ENCODE results near the gene RNF121. TPM values are rescaled to one million over a fixed set of nuclear protein-coding genes. Genes with fewer than 3 reads are reported as not detected.

The RNF121 gene
- 61.6 and 108 TPM in 2 replicates for total RNA-seq

DNA sequence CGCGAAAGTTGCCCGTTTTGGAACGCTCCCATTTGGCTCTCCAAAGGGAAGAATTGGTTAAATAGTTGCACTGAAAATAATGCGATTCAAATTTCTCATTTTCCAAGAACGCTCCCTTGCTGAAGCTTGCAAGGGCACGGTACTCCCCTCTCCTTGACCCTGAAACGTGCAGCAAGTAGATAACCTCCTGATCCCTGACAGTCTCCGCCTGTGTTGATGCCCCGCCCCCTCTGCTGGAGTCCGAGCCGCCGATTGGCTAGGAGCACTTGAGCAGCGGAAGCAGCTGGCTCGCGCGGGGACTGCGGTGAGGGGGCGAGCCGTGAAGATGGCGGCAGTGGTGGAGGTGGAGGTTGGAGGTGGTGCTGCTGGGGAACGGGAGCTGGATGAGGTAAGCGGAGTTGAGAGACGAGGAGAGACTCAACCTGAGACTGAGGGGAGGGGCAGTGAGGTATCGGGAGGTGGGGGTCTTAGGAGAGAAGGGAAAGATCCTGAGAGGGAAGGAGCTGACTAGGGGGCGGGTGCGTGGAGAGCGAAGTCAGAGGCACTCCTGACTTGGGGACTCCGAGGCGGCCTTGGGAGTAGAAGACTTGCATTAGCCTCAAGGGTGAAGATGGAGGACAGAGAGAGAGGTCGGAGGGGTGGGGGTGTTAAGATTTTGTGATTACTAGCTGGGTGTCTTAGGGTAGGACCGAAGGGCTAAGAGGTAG lies at the start of gene RNF121:
RNF121 (plus strand) TSS at position 310 of the 707 bp plus-strand sequence; CDS start at position 326, 16 bp downstream.

DNA sequence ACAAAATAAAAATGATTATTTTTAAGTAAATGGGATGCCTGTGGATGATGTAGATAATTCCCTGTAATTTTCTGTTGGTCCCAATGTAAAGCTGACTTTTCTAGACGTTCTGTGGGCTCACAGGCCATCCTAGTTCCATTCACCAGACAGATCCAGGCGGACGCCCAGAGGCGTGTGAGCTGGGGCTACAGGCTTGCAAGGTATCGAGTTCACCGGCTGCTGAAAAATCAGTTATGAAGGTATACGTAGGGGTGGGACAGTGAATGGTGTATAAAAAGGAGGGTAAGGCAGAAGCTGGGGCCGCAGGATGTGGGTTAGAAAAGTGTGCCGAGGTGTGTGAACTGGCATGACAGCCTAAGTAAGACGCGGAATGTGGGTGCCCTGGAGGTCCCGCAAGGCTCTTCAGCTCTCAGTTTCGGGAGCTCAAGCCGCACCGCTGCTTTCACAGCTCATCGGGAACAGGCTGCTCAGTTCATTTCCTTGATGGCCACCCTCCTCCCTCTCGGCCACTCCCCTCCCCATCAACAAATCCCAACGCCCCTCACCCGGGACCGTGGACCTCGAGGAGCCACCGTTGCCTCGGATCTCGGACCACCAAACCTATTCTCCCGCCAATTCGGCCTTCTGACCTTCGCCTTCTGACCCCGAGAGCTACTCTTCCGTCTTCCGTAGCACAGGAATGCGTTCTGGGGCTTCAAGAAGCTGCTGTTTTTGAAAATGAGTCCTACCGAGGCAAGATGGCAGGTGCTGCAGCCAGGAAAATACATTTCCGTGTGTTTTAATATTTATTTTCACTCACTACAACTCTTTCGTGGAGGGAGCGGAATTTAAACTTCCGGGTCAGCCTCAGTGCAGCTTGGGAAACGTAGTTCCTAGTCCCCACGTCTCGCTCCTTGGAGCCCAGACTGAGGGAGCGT lies 768 bp upstream of the RNF121 start, which contains the start of gene XNDC1N:
XNDC1N (minus strand) TSS at position 775 of the 917 bp plus-strand sequence. CDS start 5,241 bp downstream, outside the sequence.

DNA sequence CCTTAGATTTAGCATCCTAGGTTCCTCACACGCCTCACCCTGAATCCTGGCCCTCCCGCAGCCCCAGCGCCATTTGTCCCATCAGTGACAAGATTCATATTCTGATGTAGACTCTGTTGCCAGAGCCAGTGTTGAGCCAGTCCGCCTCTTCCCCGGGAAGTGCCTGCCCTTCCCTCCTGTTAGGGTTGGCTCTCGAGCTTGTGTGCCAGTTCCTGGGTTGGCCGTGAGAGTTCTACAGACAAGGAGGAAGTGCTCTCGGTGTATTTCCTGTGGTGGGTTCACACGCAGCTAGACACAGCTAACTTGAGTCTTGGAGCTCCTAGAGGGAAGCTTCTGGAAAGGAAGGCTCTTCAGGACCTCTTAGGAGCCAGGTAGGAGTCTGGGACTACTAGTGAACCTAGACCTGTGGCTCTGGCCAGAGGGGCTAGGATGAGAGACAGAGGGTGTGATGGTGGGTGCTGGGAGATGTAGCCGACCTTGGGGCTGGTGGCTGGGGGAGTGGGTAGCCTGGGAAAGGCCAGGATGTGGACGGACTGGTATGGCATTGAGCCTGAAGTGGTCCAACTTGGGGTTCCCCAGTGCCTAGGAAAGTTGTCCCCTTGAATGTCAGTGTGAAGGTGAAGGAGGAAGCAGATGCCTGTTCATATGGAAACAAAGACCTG lies 69.9 kb downstream of the RNF121 start, which contains the start of gene IL18BP:
IL18BP (plus strand) TSS at position 261 of the 662 bp plus-strand sequence. CDS start 1,076 bp downstream, outside the sequence.

Other genes starting within 250 kb of the RNF121 start
- gene DEFB108B, start 95.8 kb upstream of the RNF121 start, total RNA-seq: not detected in 2 replicates
- not detected in 2 replicates for gene DEFB131B, start 50.6 kb upstream of the RNF121 start, total RNA-seq
- gene XNDC1N, start 452 bp upstream of the RNF121 start, total RNA-seq: 5.8 and 7.1 TPM in 2 replicates
- 4.9 and 5.6 TPM in 2 replicates for gene IL18BP, start 69.9 kb downstream of the RNF121 start, total RNA-seq
- gene NUMA1, start 151.5 kb downstream of the RNF121 start, total RNA-seq: 121 and 127 TPM in 2 replicates
- gene LRRC51, start 151.8 kb downstream of the RNF121 start, total RNA-seq: 2.7 and 3.3 TPM in 2 replicates
- 75.6 and 86.2 TPM in 2 replicates for gene LAMTOR1, start 174.3 kb downstream of the RNF121 start, total RNA-seq
- not detected in 2 replicates for gene TOMT, start 176.9 kb downstream of the RNF121 start, total RNA-seq
- 17.9 and 43.2 TPM in 2 replicates for gene ANAPC15, start 183.6 kb downstream of the RNF121 start, total RNA-seq
- gene FOLR3, start 206.7 kb downstream of the RNF121 start, total RNA-seq: not detected in 2 replicates

Data from endothelial cell of coronary artery (primary cell).